ENCODE data around the gene ANO1. TPM values are rescaled to one million over a fixed set of nuclear protein-coding genes. Genes with fewer than 3 reads are reported as not detected.

ANO1 gene
- total RNA-seq, 4 donors from 2014 or later: 6.8 to 72.6 (median 36.2) TPM

DNA sequence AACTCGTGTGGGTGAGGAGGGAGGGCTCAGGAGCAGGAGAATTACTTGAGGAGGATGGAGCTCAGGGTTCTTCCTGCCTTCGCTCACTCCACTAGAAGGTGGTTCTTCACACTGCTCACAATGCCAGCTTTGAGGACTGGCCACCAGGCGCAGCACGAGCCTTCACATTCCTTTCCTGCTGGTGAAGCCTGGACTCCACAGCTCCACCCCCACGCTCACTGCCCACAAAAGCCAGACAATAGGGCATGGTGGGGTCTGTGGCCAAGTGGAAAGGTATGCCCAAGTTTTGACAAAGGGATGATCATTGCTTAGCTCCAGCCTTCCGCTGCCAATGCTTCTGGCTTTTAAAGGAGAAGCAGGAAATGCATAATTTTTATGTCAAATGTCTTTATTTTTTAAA lies 67.0 kb downstream of the ANO1 start:
- no peaks in the 10 kb centered on the region for H3K27me3 ChIP-seq
- no peak for TF ChIP-seq POLR2A (IDR thresholded peaks at IDR 0.05)
- TF ChIP-seq, protein P1, sequence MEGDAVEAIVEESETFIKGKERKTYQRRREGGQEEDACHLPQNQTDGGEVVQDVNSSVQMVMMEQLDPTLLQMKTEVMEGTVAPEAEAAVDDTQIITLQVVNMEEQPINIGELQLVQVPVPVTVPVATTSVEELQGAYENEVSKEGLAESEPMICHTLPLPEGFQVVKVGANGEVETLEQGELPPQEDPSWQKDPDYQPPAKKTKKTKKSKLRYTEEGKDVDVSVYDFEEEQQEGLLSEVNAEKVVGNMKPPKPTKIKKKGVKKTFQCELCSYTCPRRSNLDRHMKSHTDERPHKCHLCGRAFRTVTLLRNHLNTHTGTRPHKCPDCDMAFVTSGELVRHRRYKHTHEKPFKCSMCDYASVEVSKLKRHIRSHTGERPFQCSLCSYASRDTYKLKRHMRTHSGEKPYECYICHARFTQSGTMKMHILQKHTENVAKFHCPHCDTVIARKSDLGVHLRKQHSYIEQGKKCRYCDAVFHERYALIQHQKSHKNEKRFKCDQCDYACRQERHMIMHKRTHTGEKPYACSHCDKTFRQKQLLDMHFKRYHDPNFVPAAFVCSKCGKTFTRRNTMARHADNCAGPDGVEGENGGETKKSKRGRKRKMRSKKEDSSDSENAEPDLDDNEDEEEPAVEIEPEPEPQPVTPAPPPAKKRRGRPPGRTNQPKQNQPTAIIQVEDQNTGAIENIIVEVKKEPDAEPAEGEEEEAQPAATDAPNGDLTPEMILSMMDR (IDR thresholded peaks at IDR 0.05): no peak
- intact Hi-C loops (cut with DNase I; ENCODE audit: low total_unique reads): no loop called here
- DNase-seq: no peak
- H3K36me3 ChIP-seq: no peaks in the 10 kb centered on the region
- H3K9me3 ChIP-seq: no peaks in the 10 kb centered on the region
- H3K27ac ChIP-seq: no peak overlapping the region
- no peaks in the 10 kb centered on the region for H3K4me1 ChIP-seq
- H3K4me3 ChIP-seq: no peak overlapping the region

DNA sequence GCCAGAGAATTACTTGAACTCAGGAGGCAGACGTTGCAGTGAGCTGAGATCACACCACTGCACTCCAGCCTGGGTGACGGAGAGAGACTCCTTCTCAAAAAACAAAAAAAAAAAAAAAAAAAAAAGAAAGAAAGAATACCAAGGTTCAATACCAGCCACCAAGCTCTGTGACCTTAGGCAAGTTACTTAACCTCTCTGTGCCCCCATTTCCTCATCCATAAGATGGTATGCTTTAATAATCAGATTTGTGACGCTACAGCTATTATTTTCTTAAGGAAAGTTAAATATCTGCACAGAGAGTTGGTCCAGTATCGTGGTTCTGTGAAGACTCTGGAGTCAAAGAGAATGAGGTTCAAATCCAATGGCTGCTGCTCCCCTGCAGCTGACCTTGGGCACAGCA lies 67.7 kb downstream of the ANO1 start:
- no peaks in the 10 kb centered on the region for H3K4me1 ChIP-seq
- H3K27me3 ChIP-seq: no peaks in the 10 kb centered on the region
- H3K4me3 ChIP-seq: no peak overlapping the region
- intact Hi-C loops (cut with DNase I; ENCODE audit: low total_unique reads): no loop called here
- DNase-seq: no peak
- TF ChIP-seq POLR2A (IDR thresholded peaks at IDR 0.05): no peak
- TF ChIP-seq, protein P1 (IDR thresholded peaks at IDR 0.05): no peak
- H3K27ac ChIP-seq: no peak overlapping the region
- H3K9me3 ChIP-seq: no peaks in the 10 kb centered on the region
- H3K36me3 ChIP-seq: no peaks in the 10 kb centered on the region

DNA sequence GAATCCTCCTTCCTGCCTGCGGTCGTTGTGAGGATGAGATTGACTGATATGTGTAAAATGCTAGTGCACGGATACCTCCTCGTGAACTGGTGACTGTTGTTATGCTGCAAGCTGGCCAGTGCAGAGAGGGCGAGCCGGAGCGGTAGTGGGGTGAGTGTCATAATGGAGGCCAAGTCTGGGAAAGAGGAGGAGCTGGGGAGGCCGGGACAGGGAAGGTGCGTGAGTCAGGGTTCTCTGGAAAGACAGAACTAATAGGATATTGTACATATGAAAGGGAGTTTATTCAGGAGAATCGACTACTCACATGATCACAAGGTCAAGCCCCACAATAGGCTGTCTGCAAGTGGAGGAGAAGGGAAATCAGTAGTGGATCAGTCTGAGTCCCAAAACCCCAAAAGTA lies 68.2 kb downstream of the ANO1 start:
- Histone ChIP-seq H3K4me1 (no peaks in the 10 kb centered on the region), H3K4me3 (no peak overlapping the region), H3K27me3 (no peaks in the 10 kb centered on the region), H3K27ac (no peak overlapping the region), H3K9me3 (no peaks in the 10 kb centered on the region), H3K36me3 (no peaks in the 10 kb centered on the region)
- no peak for DNase-seq
- no peak for TF ChIP-seq POLR2A (IDR thresholded peaks at IDR 0.05)
- TF ChIP-seq, protein P1 (IDR thresholded peaks at IDR 0.05): no peak
- intact Hi-C loops (cut with DNase I; ENCODE audit: low total_unique reads): no loop called here

DNA sequence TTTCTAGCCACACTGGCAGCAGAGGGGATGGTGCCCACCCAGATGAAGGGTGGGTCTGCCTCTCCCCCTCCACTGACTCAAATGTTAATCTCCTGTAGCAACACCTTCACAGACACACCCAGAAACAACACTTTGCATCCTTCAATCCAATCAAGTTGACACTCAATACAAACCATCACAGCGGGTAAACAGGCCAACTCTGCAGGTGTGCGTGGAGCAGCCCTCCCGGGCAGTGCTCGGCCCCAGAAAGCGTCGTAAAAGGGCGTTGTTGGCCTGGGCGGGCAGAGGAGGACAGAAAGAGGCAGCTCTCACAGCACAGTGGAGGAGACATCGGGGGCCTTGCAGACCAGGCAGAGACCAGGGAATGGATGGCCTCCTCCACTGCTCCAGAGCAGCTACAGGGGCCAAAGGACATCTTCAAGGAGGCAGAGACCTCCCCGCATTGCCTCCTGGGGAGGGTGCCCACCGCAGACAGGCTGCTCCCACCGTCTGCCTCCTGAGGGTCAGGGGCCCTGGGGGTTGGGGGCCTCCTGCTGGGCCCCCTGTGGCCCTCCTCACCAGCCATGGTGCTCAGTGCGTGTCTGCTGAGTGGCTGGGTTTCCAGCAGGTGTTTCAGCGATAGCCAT lies 68.9 kb downstream of the ANO1 start:
- Histone ChIP-seq H3K9me3 (no peaks in the 10 kb centered on the region), H3K4me3 (no peak overlapping the region), H3K27ac (no peak overlapping the region), H3K4me1 (no peaks in the 10 kb centered on the region), H3K36me3 (no peaks in the 10 kb centered on the region), H3K27me3 (no peaks in the 10 kb centered on the region)
- DNase-seq: no peak
- intact Hi-C loops (cut with DNase I; ENCODE audit: low total_unique reads): no loop called here
- TF ChIP-seq, protein P1 (IDR thresholded peaks at IDR 0.05): no peak
- no peak for TF ChIP-seq POLR2A (IDR thresholded peaks at IDR 0.05)

DNA sequence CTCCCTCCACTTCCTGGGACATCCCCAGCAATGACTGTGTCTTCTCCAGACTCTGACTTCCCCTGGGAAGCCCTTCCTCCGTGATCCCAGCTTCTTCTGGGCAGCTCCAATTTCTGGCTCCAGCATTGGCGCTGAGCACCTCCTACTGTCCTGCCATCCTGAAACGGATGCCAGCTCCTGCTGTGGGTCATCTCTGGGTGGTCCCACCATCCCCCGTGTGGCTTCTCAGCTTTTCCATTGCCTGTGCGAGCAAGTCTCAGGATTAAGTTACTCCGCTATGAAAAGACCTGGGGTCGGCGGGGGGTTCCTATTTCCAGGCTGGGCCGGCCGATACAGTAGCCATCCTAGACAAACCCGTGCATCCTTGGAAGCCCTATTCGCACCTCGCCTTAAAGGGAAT lies 69.6 kb downstream of the ANO1 start:
- no peak overlapping the region for H3K27ac ChIP-seq
- no peaks in the 10 kb centered on the region for H3K36me3 ChIP-seq
- TF ChIP-seq POLR2A (IDR thresholded peaks at IDR 0.05): no peak
- TF ChIP-seq, protein P1 (IDR thresholded peaks at IDR 0.05): no peak
- H3K4me3 ChIP-seq: no peak overlapping the region
- intact Hi-C loops (cut with DNase I; ENCODE audit: low total_unique reads): no loop called here
- no peaks in the 10 kb centered on the region for H3K27me3 ChIP-seq
- no peaks in the 10 kb centered on the region for H3K4me1 ChIP-seq
- DNase-seq: no peak
- no peaks in the 10 kb centered on the region for H3K9me3 ChIP-seq

Data from uterus (tissue), 4 donors.